ENCODE data around the gene TSEN34.
"Not testable (repeated sequence)": the region's sequence is repeated elsewhere in the genome, so short reads cannot be mapped to it uniquely, and the experiment has no call there.

TSEN34 gene

DNA sequence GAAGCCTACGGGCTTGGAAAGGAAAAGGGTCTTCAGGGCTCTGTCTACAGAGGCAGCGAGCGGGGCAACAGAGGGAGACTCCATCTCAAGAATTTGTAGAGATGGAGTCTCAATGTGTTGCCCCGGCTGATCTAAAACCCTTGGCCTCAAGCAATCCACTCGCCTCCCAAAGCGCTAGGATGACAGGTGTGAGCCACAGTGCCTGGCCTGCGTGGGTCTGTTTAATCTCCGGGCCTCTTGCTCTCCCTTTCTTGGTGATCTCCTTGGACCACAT lies 17.6 kb downstream of the TSEN34 start:
- no peak for DNase-seq (ENCODE audit: low read depth, low spot score)

DNA sequence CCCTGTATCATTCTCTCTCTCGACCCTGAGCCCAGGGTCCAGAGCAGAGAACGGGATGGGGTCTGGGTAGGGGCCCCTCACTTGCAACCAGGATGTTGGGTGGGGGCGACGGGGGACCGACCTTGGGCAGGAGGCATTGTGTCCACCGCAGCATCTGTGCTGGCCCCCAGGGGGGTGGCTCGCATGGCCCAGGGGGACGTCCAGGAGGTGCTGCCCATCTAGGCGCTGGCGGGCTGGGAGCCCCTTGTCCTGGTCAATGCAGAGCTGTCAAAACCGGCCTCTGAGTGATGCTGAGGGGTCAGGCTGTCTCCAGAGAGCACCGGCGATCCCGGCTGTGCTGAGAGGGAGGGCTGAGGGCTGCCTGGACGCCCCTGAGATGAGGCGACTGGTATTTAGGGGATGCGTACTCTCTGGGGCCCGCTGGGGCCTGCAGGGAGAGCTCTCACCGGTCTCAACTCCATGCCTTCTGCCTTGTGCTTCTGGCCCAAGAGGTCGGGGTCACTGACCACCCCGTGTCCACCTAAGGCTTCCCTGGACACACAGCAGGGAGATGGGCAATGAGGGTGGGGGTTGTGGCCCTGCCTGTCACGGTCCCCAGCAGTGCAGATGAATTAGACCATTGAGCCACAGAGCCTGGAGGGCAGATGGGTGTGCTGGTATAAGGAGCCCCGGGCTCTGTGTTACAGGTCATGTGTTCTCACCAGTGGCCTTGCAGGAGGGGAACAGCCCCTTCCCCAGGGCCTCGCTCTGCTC lies 18.1 kb downstream of the TSEN34 start:
- DNase-seq (ENCODE audit: low read depth, low spot score), result peak; percentile 49

- DNase-seq (ENCODE audit: low read depth, low spot score), result no peak
These were observed 18.8 kb downstream of the TSEN34 start for GRCh38 chr19:54209811-54210494.

DNA sequence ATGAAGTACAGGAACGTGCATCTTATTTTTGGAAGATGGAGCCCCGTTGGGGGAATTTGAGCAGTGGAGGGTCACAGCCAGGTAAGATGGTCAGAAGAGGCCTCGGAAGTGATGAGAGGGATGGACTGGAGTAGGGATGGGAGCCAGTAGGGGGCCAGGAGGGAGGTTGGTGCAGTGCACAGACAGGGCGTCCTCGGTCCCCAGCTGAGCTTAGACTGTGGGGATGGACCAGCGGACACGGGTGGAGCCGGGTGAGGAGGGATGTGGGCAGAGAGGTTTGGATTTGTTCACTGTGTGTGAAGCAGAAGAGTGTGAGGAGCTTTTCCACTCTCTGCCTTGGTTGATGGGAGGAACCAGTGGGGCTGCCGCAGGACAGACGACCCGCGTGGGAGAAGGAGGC lies 20.1 kb downstream of the TSEN34 start:
- no peak for DNase-seq (ENCODE audit: low read depth, low spot score)

DNA sequence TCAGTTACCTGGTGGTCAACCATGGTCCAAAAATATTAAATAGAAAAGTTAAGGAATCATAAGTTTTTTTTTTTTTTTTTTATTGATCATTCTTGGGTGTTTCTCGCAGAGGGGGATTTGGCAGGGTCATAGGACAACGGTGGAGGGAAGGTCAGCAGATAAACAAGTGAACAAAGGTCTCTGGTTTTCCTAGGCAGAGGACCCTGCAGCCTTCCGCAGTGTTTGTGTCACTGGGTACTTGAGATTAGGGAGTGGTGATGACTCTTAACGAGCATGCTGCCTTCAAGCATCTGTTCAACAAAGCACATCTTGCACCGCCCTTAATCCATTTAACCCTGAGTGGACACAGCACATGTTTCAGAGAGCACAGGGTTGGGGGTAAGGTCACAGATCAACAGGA lies 23.1 kb downstream of the TSEN34 start:
- DNase-seq (ENCODE audit: low read depth, low spot score), result not testable (repeated sequence)

DNA sequence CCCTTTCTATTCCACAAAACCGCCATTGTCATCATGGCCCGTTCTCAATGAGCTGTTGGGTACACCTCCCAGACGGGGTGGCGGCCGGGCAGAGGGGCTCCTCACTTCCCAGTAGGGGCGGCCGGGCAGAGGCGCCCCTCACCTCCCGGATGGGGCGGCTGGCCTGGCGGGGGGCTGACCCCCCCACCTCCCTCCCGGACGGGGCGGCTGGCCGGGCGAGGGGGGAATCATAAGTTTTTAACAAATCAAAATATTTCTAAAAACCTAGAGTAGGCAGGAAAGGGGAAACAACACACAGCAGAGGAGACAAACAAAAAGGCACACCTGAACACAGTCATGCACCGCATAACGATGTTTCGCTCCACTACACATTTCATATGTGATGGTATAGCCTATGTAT lies 23.6 kb downstream of the TSEN34 start:
- DNase-seq (ENCODE audit: low read depth, low spot score), result not testable (repeated sequence)

DNA sequence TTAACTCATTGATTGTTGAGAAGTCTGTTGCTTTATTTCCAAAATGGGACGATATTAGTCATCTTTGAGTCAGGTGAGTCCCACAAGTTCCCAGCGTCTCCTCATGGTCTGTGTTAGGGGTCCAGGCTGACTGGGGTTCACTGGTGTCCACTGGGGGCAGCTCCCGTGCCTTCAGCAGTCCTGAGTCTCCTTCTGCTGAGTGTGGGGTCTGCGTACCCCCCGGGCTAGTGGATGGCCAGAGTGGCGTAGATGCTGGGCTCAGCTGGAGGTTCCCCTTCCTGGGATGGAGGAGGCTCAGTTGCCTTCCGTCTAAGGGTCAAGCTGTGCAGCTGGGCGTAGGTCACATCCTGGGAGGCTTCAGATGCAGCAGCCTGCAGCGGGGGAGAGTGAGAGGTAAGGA lies 25.8 kb downstream of the TSEN34 start:
- no peak for DNase-seq (ENCODE audit: low read depth, low spot score)

GRCh38 chr19:54217517-54218247 lies 26.6 kb downstream of the TSEN34 start:
- DNase-seq (ENCODE audit: low read depth, low spot score), result peak; percentile 82

GRCh38 chr19:54218259-54218658 lies 27.2 kb downstream of the TSEN34 start:
- no peak for DNase-seq (ENCODE audit: low read depth, low spot score)

DNA sequence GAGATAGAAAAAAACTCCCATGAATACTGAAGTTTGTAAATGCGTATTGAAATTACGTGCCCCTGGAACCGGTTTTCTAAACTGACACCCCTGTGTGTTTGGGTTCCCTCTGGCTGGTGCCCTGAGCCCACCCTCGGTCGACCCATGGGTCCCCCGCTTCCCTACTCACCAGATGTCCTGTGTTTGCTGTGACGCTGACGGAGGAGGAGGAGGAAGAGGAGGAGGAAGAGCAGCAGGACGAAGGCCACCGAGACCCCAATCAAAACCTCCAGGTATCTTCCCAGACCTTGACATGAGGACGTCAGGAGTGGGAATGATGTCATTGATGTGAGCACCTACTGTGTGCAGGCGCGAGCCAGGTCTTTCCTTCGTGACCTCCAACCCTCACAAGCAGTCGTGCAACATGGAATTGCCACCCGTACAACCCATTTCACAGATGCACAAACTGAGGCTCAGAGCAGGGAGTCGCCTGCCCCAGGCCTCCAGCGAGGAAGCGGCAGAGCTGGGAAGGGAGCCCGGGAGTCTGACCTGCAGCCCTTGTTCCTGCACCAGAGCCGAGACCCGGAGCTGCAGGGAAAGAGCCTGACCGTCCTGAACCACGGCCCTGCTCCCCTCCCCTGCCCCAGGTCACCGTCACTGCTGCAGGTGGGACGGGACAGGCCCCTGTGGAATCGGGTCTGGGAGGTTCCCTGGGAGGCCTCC lies 28.0 kb downstream of the TSEN34 start:
- no peak for DNase-seq (ENCODE audit: low read depth, low spot score)

DNA sequence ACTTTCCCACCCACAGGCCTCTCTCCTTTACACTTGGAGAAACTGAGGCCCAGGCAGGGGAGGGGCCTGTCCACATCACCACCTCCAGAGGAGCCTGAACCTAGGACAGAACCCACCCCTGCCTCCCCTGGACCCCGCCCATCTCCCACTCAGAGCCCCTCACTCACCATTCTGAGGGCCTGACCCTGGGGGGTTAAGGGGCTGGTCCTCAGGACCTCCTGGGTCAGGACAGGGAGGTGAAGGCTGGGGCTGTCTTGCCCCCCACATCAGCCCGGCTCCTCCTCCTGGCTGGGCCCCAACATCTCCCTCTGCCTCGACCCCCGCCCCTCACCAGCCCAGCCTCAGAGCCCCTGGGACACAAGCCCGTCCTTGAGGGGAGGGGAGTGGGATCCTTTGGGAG lies 28.6 kb downstream of the TSEN34 start:
- DNase-seq (ENCODE audit: low read depth, low spot score), result not testable (repeated sequence)

GRCh38 chr19:54221947-54222346 lies 30.8 kb downstream of the TSEN34 start:
- not testable (repeated sequence) for DNase-seq (ENCODE audit: low read depth, low spot score)

DNA sequence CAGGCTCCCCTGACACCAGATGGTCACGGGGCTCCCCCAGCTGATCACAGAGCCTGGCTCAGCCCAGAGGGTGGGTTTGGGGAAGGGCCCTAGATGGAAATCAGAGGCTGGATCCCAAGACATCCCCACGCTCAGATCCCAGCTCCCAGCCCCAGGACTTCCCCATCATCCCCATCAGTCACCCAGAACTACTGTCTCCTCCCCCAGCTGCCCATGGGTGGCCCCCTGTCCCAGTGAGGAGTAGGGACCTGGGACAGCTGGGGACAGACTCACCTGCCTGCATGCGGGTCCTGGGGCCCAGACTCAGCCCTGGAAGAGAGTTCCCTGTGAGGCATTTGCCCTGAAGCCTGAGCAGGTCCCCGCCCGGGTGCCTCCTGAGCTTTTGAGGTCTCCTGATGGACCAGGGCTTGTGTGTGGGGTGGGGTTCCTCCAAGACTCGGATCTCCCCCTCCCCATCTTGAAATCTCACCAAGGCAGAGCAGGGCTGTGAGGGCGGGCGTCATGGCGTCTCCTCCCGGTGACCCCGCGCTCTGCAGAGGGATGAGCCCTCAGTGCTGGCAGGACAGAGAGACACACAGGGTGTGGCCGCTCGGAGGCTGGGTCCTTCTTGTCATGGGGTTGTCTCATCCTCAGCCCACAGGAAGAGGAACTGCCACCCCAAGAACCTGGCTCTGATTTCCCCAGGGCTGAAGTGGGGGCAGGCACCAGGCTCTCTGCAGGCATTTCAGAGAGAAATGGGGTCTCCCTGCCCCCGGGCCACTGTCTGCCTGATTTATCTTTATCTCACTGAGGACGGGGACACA lies 31.6 kb downstream of the TSEN34 start, which contains the start of gene LILRB3:
TSS of gene LILRB3 (minus strand) at position 534 of the 803 bp plus-strand sequence. CDS start at position 503, 31 bp downstream.
- not testable (repeated sequence) for DNase-seq (ENCODE audit: low read depth, low spot score)

GRCh38 chr19:54223277-54223936 lies 32.3 kb downstream of the TSEN34 start:
- DNase-seq (ENCODE audit: low read depth, low spot score), result not testable (repeated sequence)

GRCh38 chr19:54223937-54224281 lies 32.8 kb downstream of the TSEN34 start:
- DNase-seq (ENCODE audit: low read depth, low spot score), result not testable (repeated sequence)

DNA sequence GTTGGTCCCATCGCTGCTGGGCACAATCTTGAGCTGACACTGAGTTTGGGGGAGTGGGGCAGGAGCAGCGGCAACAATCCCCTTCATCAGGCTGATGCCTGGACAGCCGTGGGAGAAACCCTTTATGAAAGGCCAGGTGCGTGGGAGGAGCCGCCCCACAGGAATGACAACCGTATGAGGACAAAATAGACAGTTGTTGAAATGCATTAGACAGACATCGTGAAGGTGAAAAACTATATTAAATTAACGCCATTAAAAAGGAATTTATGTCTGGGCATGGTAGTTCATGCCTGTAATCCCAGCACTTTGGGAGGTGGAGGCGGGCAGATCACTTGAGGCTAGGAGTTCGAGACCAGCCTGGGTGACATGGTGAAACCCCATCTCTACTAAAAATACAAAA lies 33.5 kb downstream of the TSEN34 start:
- not testable (repeated sequence) for DNase-seq (ENCODE audit: low read depth, low spot score)

DNA sequence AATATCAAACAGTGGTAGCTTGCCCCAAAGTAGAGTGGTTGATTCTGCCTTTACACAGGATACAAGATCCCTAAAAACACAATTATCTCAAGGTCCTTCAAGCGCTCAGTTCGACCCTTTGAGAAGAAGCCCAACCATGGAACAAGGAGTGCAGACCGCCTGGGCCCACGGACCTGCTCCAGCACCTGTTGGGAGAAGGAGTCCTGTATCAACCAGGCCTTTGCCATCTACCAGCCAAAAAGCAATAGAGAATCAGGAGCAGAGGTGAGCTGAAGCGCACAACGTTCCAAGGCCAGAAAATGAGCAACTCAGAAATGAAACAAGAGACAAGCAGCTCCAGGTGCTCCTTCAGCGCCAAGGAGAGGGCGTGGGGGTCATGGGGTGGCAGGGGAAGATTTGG lies 38.0 kb downstream of the TSEN34 start:
- DNase-seq (ENCODE audit: low read depth, low spot score), result no peak

DNA sequence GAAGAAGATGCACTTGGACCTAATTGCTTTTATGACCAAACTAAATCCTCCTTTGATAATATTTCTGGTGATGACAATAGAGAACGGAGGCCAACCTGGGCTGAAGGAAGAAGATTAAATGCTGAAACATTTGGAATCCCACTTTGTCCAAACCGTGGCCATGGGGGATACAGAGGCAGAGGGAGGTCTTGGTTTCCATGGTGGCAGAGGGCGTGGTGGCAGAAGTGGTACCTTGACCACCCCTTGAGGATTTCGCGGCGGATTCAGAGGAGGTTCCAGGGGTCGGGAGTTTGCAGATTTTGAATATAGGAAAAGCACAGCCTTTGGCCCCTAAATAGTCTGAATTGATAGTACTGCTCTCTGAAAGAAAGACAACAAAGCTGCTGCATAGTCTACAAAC lies 38.9 kb downstream of the TSEN34 start:
- no peak for DNase-seq (ENCODE audit: low read depth, low spot score)

DNA sequence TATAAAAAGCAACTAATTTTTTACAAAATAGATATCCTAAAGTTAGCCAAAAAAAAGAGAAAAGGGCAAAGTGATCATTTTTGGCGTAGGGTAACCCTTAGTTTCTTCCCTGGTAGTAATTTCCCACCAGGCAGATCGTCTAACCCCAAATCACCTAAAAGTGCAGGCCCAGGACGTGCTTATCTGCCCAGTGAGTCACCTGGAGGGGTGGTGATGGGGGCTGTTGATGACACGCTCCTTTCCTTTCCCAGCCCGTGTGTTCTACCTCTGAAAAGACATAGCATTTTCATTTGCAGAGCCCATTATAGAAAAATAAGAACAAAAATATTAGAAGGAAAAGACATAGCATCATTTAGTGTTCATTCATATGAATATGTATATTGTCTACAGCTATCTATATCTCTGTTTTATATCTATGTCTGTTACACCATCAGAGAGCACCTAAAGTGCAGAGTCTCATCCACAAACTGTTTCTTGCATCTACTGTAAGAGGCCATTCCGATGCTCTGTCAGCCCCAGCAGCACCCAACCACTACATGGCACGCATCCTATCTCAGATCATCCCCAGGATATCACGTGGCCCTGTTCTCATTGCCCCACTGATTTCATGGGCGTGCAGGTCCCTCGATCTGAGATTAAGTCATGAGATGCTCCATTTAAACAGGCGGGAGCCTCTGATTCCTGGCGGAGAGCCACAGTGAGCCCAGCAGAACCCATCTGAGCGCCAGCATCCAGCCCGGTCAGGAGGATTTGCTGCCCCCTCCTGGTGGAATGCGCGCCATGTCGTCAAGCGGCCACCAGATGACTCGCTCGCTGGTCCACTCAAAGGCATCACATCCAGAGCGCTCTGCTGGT lies 40.2 kb downstream of the TSEN34 start:
- peak; percentile 94 for DNase-seq (ENCODE audit: low read depth, low spot score)

DNA sequence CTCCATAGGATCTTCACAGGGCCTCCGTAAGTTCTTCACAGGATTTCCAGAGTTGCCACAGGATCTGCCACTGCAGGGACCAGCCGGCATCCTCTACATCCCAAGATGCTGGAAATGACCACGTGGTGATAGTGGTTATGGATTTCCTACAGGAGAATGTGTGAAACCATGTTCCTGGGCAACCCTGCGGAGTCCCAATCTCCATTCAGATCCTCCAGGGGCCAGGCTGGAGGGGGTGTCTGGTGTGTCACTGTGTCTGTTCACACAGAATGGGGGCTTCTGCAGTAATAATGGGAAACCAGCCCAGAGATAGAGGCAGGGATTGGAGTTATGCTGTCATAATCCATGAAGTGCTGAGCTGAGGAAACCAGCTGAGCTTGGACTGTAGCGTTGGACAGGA lies 42.8 kb downstream of the TSEN34 start:
- no peak for DNase-seq (ENCODE audit: low read depth, low spot score)

All from ELF-1 (cell line).